ENCODE measurements around the gene ROCK2.

ROCK2 gene

GRCh38 chr2:11366326-11366741, 21.9 kb upstream of the ROCK2 start:
- DNase-seq, result no peak

GRCh38 chr2:11365096-11365879, 20.9 kb upstream of the ROCK2 start:
- DNase-seq, result no peak

GRCh38 chr2:11364565-11364887, 20.1 kb upstream of the ROCK2 start:
- DNase-seq, result no peak

- DNase-seq, result no peak
Observed at GRCh38 chr2:11363868-11364564, 19.6 kb upstream of the ROCK2 start.

- no peak for DNase-seq
Observed at GRCh38 chr2:11359865-11360264, 15.4 kb upstream of the ROCK2 start.

GRCh38 chr2:11357428-11357972, 13.1 kb upstream of the ROCK2 start:
- DNase-seq, result no peak

GRCh38 chr2:11356764-11357163, 12.3 kb upstream of the ROCK2 start:
- no peak for DNase-seq

- no peak for DNase-seq
Observed at GRCh38 chr2:11355194-11356053, 11.0 kb upstream of the ROCK2 start.

GRCh38 chr2:11354363-11355154, 10.1 kb upstream of the ROCK2 start:
- DNase-seq, result no peak

- DNase-seq, result no peak
Observed at GRCh38 chr2:11352781-11353537, 8.5 kb upstream of the ROCK2 start.

GRCh38 chr2:11348209-11348749, 3.8 kb upstream of the ROCK2 start:
- no peak for DNase-seq

- DNase-seq, result no peak
Observed at GRCh38 chr2:11347403-11347959, 3.0 kb upstream of the ROCK2 start.

GRCh38 chr2:11346023-11346482, 1.6 kb upstream of the ROCK2 start:
- no peak for DNase-seq

GRCh38 chr2:11344956-11345677, 681 bp upstream of the ROCK2 start:
- no peak for DNase-seq

GRCh38 chr2:11343650-11344341, 640 bp downstream of the ROCK2 start:
- peak; percentile 16 for DNase-seq

GRCh38 chr2:11343368-11343649, 1.1 kb downstream of the ROCK2 start:
- DNase-seq, result no peak

GRCh38 chr2:11342551-11343367, 1.7 kb downstream of the ROCK2 start:
- DNase-seq, result no peak

GRCh38 chr2:11340717-11341116, 3.7 kb downstream of the ROCK2 start:
- DNase-seq, result no peak

GRCh38 chr2:11339508-11340083, 4.8 kb downstream of the ROCK2 start:
- no peak for DNase-seq

All from NK-92 treated with Interleukin-12 subunit alpha and Interleukin-12 subunit beta, amount 100 ng/mL, for 24 hours (cell line).